NCI-H345 treated with DMSO at 0.1 percent for 48 hours (cell line): ENCODE data around the gene TAF1C.
"Not testable (repeated sequence)": the region's sequence is repeated elsewhere in the genome, so short reads cannot be mapped to it uniquely, and the experiment has no call there.

Source experiments
- DNase-seq: peaks from one replicate; lab custom pipeline; 2025; ENCODE audit not compliant: unreplicated experiment; lab: John Stamatoyannopoulos, UW

TAF1C gene

GRCh38 chr16:84212631-84213030 lies 25.8 kb upstream of the TAF1C start:
- no peak for DNase-seq

DNA sequence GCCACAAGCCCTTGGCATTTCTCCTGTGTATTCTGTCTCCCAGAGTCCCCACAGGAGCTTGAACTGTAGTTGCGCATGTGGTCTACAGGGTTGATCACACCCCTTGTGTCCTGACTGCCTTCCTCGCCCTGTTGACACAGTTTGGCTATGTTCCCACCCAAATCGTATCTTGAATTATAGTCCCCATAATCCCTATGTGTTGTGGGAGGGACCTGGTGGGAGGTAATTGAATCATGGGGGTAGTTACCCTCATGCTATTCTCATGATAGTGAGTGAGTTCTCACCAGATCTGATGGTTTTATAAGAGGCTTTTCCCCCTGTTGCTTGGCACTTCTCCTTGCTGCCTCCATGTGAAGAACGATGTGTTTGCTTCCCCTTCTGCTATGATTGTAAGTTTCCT lies 25.3 kb upstream of the TAF1C start:
- no peak for DNase-seq

DNA sequence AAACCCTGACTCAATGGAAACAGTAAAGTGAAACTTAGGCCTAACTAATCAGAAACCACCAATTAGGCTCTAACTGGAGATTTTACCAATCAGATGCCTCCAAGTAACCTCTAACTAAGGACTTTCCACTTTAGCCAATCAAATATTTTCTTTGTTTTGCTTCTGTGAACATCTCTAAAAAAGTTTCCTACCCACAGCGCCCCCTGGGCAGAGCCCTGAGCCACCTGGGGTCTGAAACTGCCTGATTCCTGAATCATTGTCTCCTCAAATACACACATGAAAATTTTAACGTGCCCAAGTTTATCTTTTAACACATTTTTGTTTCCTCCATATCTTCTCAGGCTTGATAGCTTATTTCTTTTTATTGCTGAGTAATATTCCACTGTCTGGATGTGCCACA lies 23.1 kb upstream of the TAF1C start:
- no peak for DNase-seq

DNA sequence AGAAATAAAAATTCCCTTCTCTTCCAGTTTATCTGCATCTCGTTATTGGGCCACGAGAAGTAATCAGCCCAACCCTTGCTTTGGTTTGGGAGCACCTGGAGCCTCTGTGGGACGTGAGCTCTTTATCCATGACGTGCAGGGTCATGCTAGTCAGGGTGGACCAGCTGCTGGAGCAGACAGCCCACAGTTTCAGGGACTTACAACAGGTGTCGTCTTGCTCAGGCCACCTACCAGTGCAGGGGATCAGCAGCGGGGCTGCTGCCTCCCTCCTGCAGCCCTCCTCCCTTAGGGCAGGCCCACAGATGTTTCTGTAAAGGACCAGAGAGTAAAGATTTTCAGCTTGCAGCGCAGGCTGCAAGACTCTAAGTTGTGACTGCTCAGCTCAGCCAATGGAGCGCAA lies 21.0 kb upstream of the TAF1C start:
- DNase-seq = no peak

DNA sequence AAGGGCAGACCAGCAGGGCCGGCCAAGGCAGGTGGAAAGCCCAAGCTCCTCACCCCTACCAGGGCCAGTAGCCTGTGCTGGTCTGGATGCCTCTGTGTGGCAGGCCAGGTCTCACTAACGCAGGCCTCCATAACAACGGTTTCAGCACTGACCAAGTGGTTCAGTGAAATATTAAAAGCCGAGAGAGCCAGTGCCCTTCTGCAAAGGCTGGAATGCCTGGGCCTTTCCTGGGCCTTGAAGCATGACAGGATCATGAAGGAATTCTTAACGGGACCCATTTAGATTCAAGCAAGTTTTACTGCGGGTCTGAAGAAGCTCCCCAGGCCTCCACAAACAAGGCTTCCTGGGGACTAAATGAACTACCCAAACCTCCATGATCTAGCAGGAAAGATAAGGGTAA lies 20.4 kb upstream of the TAF1C start:
- no peak for DNase-seq

DNA sequence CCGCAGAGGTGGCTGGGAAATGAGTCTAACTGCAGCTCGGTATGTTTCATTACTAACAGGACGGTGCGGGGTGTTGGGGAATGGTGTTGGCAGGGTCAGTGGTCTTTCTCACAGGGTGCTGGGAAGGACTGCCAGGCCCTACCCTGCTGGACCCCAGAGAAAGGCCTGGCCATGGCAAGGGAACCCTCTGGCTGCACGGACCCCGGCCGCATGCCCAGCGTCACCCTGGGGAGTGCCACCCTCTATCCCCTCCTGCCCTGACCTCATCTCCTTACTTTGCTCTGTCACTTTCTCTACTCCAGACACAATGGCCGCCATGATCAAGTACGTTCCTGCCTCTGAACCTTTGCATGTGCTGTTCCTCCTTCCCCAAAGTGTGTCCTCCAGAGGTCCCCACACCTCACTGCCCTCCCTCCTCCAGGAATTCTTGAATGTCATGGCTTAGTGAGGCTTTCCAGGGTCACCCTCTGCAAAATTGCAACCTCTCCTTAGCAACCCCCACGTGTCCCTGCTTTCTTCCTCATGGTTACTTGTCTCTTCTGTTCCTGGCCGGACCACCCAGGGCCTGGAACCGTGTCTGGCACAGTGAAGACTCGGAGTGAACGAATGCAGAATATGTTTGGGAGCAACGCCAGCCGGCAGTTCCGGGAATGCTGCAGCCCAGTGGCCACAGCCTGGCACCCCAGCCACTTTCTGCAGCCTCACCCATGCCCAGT lies 19.3 kb upstream of the TAF1C start:
- DNase-seq = no peak

DNA sequence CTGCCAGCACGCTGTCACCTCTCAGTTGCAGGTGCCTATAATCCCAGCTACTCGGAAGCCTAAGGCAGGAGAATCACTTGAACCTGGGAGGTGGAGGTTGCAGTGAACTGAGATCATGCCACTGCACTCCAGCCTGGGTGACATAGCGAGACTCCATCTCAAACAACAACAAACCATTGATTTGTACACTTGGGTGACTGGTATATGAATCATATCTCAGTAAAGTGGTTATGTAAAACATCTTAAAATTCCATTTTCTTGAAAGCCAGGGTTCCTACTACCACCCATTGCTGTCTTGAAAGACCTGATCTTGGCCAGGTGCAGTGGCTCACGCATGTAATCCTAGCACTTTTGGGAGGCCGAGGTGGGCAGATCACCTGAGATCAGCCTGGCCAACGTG lies 18.3 kb upstream of the TAF1C start:
- not testable (repeated sequence) for DNase-seq

GRCh38 chr16:84204551-84204950 lies 17.7 kb upstream of the TAF1C start:
- not testable (repeated sequence) for DNase-seq

DNA sequence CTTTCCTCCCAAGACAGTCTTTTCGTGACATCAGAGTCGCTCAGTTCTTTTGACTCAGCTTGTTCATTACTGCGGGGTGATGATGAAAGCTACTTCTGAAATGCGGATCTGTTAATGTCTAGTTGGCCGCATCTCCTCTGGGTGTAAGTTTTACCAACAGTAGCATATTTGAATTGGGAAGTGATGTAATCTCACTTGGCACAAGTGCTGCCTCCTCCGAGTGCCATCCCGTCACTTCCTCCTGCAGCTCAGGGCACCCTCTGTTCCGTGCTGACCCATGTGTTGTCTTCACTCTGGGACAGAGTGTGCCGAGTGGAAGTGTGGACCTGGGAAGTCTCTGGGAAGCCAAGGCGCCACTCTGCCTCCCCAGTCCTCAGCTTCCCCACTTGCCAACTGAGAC lies 13.0 kb upstream of the TAF1C start:
- DNase-seq = no peak

DNA sequence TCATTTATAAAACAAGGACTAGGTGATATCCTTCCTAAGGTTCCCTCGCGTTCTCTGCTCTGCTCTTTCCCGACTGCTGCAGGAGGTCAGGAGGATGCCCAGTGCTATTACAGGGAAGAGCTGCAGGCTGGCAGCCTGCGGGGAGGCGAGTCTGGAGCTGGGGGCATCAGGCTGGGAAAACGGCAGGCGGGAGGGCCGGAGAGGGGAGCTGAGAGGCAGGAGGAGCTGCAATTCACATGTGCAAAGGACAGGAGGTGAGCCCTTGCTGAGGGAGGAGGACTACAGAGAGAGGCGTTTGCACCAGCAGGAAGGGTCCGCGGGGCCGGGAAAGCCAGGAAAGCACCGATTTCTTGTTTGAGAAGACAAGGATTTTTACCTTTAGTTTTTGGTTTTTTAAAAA lies 12.2 kb upstream of the TAF1C start:
- DNase-seq = no peak

DNA sequence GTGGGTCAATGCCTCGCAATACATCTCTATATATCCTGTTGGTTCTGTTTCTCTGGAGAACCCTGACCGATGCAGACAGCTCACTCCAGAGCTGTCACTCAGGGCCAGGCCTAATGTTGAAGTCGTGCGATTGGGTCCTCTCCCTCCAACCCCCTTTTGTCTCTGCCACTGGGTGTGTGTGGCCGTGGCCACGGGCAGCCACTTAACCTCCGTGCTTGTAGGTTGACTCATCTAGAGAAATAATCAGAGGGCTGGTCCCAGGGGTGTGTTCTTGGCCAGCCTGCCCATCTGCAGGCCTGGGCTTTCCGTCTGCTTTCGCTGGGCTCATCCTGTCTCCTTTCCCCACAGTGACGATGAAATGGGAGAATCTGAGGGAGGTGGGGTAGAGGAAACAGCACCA lies 11.5 kb upstream of the TAF1C start:
- no peak for DNase-seq

DNA sequence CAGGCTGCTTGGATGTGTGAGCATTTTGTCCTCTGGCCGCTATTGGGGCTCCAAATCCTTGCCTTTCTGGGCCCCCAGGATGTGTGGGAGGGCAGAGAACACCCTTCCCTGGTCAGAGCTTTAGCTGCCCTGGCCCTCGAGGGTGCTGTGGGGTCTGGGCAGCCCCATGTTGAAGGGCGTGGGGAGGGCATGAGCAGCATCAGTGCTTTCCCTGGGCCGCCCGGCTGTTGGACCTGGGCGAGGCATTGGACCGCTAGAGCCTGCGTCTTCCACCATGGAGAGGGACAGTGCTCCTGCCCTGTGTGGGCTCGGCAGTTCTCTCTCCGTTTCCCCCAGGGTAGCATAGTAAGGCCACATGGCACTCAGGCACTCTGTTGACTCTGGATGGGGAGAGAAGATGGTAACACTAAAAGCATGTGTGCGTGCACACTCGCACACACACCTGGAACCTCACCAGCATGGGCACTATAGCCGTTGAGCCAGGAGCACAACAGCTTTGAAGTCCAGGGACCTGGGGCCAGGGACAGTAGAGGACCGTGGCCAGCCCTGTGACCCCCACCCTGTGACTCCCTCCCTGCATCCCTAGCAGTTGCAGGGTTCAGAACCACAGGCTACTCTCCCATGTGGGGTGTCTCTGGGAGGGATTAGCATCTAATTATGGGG lies 10.7 kb upstream of the TAF1C start:
- DNase-seq = no peak

GRCh38 chr16:84196727-84197394 lies 10.0 kb upstream of the TAF1C start:
- DNase-seq = no peak

DNA sequence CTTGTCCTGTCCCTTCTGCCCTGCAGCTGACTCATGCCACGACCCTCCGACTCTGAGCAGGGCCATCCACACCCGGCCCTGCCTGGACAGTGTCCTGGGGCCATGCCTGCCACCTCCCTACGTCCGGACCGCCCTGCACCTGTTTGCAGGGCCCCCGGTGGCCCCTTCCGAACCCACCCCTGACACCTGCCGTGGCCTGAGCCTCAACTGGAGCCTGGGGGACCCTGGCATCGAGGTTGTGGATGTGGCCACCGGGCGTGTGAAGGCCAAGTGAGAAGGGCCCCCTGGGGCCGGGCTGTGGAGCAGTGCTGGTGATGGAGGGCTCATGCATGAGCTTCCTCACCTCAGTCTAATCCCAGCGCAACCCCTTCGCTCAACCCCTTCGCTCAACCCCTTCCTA lies 9.2 kb upstream of the TAF1C start:
- no peak for DNase-seq

GRCh38 chr16:84195201-84196093 lies 8.6 kb upstream of the TAF1C start:
- DNase-seq = no peak

- DNase-seq = peak; percentile 41
These were observed 7.8 kb upstream of the TAF1C start for GRCh38 chr16:84194470-84195200.

DNA sequence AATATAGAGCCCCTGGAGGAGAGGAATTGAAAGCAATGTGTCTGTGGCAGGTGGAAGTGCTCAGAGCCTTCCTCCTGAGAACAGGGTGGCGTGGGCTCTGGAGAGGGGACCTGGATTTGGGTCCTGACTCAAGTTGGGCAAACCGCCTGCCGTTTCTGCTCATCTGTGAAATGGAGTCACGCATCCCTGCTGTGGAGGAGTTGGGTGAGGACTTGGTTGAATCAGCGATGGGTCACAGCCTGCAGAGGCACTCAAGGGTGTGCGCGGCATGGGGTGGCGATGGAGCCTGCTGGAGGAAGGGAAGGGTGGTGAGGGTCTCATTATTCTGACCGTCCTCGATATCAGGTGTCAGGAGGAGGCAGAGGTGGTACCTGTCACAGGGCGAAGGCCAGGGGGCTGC lies 7.2 kb upstream of the TAF1C start:
- no peak for DNase-seq

GRCh38 chr16:84193480-84193879 lies 6.6 kb upstream of the TAF1C start:
- DNase-seq = no peak

- DNase-seq = no peak
These were observed 4.6 kb upstream of the TAF1C start for GRCh38 chr16:84191466-84191865.

DNA sequence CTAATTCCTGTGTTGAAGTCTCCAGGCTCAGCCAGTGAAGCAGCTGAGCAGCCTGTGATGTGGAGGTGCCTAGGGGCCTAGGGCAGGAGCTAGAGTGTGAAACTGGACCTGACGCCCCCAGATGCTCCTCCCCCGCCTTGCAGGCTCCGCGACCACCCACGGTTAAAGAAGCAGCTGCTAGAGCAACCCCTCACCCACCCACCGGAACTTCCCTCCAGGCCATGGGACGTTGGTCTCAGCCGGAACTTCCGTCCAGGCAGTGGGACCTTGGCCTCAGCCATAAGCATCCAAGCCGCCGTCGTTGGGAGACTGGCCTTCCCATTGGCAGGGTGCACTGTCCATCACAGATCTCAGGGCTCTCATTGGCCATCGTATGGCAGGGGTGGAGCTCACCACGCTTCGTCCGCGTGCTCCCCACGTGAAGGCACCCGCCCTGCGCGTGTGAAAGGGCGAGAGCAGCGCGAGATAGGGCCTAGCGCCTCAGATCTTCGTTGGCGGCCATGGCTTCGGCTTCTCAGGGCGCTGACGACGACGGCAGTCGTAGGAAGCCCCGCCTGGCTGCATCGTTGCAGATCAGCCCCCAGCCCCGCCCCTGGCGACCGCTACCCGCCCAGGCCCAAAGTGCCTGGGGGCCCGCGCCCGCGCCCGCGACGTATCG lies 4.0 kb upstream of the TAF1C start, which contains the start of gene ADAD2:
ADAD2 (plus strand) TSS at position 427 of the 658 bp plus-strand sequence; CDS start at position 501, 74 bp downstream.
- no peak for DNase-seq
